HUDEP-2 (cell line): Measurements from ENCODE around the gene ZNF362.

Experiments
- DNase-seq, 76 experiments: peaks; one replicate each; lab custom pipeline; 2025; ENCODE audit not compliant: unreplicated experiment in 76 of 76; lab: John Stamatoyannopoulos, UW

The ZNF362 gene

DNA sequence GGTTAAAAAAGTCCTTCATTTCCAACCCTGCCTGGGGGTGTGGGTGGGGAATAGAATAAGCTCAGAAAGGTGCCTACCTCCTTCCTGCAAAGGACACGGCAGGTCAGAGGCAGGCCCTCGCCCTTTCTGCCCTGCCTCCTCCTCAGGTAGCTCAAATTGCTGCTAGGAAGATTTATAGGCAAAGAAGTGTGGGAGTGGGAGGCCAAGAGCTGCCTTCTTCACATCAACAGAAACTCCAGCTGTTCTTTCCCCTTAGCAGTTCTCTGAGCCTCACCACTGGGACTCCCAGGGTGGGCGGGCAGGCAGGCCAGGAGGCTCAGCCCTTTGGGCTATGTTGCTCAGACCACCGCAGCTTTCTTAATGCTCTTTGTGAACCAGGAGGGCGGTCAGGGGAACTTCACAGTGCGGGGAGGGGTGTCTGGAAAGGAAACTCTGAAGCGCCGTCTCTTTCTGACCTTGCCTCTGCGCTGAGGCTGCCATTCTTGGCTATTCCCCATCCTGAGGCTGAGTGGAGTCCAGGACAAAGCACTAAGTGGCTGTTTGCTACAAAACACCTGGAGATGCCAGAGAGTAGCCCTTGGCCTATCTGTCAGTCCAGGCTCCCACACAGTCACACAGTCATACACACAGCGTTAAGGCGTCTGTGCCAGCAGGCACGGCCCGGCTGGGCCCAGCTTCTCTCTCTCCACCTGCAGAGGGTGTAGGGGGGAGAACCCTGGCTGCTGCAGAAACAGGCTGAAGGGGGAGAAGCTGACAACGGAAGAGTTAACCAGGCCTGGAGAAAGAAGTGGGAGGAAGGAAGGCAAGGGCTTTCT lies 67.6 kb downstream of the ZNF362 start:
- no peak for DNase-seq

DNA sequence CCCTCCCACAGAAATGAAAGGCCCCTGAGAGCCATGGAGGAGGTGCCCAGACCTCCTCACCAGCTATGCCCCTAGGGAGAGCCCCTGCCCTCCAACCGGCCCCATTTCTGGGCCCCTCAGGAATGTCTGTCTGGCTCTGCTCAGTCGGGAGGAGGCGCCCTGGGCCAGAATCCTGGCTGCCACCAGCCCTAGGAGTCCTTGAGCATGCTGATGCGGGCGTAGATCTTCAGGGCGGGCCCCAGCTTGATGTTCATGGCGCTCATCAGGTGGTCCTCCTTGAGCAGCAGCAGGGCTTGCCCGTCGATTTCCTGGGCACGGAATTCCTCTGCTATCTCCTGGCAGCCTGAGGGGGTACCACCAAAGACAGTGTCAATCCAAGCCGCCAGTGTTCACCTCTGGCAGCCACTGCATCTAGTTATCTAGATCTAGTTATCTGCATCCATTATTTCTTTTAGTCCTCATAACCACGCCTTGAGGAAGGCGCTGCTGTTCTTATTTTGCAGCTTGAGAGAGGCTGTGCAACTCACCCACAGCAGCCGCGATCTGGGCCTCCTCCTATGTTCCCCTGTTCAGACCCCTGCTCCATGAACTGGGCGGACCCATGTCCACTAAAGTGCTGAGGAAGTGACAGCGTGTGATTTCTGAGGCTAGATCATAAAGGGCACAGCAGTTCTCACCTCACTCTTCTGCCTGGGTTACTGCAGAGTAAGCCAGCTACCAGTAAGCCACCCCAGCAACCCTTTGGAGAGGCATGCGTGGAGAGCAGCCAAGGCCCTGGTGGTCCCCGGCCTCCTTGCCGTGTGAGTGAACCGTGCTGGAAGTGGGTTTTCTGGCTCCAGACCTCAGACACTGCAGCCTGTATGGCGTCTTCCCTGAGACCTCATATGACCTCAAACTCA lies 68.6 kb downstream of the ZNF362 start:
- DNase-seq: no peak

DNA sequence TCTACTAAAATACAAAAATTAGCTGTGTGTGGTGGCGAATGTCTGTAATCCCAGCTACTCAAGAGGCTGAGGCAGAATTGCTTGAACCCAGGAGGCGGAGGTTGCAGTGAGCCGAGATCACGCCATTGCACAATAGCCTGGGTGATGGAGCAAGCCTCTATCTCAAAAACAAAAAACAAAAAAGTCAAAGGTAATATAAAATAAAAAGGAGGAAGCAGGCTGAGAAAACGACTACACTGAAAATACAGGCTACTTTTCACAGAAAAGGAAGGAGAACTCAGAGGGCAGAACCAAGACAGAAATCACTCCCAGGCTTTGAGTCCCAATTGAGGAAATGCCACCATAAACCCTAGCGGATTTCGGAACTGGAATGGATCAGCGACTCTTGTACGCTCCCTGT lies 70.5 kb downstream of the ZNF362 start:
- no peak for DNase-seq

DNA sequence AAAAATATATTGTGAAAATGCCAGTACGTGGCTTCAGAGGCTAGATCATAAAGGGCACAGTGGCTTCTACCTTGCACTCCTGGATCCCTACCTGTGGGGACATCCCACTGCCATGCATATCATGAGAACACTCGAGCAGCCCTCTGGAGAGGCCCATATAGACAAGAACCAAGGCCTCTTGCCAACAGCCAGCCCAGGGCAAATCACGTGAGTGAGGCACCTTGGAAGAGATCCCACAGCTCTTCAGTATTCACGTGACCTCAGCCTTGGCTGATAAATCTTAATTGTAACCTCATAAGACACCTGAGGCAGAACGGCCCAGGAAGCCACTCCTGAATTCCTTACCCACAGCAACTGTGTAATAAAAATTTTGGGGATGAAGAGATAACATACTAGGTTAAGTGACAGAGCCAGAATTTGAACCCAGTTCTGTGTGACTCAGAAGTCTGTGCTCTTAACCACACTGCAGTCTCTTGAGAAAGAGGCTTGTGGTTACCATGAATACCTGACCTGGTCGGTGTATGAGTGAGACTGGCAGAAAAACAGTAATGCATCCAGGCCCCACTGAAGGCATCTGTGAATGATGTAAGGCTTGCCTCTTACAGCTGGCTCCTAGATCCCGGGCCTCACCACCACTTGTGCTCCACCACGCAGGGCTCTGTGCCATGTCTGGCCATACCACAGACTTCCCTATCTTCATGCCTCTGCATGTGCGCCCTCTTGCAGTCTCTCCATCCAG lies 71.5 kb downstream of the ZNF362 start:
- DNase-seq: peak in 68 of 76 experiments; percentile 13 to 76 (median 44)

DNA sequence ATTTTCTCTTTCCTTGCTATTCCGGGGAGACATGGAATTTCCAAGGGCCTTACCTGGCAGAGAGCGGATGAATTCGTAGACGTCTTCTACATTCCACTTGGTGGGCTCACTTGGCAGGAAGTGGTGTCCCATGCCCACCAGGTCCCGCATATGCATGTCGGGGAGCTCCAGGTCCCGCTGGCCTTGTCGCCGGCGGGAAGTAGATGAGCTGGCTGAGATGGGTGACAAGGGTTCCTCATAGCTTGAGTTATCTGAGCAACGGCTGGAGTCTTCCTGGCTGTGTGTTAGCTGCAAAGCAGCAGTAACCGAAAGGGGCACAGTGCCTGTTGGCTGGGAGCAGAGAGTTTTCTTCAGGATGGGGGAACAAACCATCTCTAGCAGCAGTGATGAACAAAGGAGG lies 72.5 kb downstream of the ZNF362 start:
- DNase-seq: no peak

DNA sequence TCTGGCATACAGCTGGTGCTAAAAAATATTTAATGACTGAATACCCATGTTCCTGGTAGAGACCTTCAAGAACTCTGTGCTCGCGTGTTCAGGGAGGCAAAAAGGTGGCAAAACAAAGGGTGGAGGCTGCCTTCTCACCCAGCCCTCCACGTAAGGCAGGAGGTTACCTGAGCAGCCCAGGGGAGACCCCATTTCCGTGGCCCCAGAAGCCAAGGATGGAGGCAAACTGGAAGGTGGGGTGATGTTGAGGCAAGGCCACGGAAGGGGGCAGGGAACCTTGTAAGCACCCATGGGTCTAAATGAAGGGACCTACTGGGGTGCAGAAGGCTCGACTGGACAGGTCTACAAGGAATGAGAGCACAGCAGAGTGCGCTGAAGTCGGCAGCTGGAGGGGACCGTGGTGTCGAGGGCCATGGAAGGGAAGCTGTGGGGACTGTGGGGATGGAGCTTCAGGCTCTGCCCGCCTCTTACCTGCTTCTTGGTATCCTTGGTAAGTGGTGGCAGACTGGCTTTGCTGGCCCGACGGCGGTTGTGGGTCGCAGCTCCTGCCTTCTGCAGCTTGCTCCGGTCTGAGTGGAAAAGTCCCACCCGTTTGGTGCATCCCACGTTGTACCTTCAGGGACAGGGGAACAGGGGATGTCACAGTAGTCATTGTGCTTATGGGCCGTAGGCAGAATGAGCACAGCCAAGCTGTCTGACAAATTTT lies 73.5 kb downstream of the ZNF362 start:
- DNase-seq: no peak

DNA sequence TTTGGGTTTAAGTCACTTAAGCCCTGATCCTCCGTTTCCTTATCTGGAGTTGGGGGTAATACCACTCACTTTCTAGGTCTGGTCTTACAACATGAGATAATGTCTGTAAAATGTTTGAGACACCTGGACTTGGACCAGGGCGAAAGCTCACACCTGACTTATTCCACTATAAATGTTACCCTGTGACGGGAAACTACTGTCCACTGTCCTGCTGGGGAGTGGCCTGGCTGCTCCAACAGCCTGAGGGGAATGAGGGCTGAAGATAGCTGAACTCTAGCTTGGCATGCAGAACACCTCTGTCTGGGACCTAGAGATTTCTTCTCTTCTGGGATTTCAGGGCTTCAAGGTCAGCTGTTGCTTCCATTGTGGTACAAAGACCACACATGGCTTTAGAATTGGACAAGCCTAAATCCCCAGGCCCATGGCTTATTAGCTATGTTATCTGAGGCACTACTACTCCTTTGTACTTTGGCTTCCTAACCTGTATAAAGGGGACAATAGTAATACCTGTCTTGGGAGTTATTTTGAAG lies 74.1 kb downstream of the ZNF362 start:
- DNase-seq: no peak

DNA sequence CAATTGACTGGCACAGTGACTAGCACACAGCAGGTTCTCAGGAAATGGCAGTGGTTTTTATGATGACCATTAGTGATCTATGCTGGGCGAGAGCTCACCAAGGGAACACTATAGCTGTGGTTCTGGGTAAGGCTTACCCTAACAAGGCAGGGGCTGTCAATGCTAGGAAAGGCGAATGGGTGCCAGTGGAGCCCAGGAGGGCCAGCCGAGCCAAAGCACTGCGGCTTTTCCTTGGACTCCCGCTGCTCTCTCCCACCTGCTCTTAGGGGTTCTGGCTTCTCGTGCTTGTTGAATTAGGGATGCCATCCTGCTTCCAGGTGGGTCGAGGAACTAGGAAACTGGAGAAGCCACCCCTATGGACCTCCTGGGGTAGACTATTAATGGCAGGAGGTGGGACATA lies 74.6 kb downstream of the ZNF362 start:
- DNase-seq: no peak

DNA sequence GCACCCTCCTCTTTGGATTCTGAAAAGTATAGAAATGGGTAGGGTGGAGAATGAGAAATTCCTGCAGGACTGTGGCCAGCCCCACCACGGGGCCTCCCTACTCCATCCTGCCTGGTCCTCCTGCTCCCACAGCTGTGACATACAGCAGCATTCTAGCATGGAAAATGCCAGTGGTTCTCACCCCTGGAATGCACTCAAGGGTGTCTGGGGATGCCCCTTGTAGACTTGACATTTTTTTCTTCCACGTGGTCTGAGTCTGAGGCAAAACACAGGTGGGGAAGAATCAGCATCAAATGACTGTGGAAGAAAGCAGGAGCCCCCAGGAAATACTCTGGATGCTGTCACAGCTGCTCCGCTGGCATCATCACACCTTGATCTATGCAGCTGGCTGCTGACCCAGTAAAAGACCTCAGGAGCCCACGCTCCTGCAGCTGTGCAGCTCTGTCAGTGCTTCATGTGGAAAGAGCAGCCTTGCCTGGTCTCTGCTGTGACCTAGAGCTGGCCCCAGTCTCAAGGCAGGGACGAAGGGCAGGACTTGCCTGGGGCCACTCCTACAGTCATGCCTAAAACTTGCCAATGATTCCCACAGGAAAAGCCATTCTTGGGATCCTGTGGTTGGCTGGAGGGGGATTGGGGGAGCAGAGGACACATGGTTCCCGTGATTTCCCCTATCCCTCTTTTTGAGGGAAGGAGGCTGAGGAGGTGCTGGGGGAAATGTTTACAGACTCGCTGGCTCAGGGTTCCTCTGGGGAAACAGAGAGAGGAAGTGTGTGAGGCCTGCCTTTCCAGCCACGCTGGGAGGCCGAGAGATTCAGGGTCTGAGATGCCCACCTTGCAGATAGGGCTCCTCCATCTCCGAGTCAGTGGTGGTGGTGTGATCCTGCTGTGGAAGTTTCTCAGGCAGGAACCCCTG lies 75.4 kb downstream of the ZNF362 start:
- DNase-seq: no peak

DNA sequence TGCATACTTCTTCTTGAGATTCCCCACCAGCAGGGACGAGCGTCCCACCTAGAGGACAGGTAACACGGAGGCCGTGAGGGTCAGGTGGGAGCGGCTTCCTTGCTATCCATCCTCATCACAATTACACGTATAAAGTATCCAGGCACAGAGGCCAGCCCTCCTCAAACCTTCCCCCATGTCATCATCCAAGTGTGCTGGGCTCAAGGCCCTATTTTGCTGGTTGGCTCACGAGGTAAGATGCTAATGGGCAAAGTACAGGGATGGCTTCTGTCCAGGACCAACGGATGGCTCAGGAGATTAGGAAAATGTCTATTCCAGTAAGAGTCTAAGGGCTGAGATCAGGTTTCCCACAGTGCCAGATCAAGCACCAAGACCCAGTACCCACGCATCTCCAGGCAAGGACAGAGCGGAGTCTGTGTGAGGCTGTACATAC lies 76.1 kb downstream of the ZNF362 start:
- DNase-seq: peak in 3 of 76 experiments; percentile 4 to 23 (median 12)

DNA sequence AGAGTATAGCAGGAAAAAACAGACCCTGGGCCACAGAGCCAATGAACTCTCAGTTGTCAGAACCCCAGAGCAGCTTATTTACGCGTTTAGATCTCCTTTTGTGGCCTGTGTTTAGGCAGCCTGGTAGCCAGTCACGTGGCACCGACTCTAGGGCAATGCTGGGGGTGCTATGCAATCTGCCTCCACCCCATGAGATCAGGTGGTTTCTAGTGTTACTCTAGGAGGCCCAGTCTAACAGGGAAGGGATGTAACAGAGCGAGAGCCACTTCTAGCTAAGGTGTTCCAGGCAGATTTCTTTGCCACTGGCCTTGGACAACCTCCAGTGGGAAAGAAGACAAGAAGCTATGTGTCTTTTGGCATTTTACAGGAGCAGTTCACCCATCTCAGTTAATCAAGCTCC lies 76.6 kb downstream of the ZNF362 start:
- no peak for DNase-seq

DNA sequence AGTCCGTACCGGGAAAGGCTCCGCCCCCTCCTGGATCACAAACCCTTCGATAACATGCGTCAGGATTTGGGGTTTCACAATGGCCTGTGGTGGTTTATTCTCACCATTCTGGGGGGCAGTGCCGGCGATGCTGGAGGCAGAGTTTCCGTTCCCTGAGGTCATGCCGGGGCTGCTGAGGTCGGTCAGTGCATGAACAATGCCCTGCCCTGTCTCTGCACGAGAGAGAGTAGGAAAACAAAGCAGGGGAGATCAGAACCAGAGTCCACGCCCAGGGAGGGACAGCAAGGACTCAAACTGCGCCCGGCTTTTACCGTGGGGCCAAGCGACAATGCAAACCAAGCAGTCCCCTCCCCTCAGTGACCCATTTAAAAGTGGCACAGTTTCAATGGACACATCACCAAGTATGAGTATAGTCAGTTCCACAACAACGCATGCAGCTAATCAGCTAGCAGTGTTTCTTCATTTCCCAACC lies 77.8 kb downstream of the ZNF362 start:
- no peak for DNase-seq

DNA sequence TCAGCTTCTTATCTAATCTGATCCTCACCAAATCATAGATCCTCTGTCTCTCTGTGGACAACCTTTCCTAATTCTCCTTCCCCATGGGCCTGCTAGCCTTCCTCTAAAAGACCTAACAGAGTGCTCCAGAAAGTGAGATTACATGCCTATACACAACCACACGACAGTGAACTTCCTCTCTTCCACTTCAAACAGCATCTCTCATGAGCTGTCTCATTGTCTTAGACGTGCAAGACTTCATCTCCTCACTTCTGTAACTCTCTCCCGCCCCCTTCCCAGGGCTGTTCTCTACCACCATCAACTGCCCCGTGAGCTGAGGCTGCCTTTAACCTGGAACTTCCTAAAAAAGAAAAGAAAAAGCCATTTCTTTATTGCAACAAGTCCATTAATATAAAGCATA lies 78.7 kb downstream of the ZNF362 start:
- DNase-seq: no peak

DNA sequence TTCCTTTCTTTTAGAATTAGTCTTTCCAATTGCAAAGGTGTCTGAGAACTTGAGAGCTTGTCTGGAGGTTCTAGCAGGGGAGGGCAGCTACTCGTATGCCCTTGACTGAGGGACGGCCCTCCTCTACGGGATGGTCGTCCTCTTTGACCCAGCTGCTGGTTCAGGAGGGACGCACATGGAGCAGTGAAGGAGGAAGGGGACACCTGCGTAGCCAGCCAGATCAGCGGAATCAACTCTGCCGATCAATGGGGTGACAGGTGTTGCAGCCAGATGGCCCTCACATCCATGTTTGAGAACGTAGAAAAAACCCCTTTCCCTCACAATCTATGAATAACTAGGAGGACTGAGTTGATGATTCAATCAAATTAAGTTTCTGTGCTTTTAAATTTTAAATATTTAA lies 80.3 kb downstream of the ZNF362 start:
- DNase-seq: no peak

DNA sequence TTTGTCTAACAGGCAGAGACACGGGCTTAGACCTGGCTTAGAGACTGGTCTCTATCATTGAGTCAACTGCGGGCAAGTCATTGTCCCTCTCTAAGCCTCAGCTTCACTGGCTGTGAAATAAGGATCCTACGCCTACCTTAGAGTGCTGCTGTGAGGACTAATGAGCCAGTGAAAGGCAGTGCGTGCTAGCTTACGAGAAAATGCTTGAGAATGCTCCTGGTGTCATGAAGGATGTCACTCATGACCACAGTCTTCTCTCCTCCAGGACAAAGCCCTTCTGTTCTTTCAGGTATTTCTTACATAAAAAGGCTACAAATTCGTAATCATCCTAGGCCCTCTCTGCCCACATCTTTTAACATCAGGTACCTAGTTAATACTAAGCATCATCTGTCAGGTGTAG lies 81.1 kb downstream of the ZNF362 start:
- DNase-seq: no peak

DNA sequence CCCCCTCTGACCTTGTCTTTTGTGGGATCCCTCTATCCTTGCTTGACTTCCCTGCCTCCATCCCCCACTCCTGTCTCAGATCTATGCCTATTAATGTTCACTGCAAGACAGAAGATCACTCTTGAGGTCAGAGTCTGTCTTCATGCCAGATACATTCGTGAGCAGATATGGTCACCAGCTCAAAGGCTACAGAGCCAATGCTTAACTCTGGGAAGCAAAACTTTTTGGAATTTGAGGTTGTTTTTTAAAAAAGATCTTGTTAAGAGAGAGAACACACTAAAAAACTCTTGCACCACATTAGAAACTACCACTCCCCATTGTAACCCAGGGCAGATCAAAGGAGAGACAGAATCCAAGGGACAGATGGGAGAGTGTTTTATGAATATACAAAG lies 81.8 kb downstream of the ZNF362 start:
- no peak for DNase-seq

DNA sequence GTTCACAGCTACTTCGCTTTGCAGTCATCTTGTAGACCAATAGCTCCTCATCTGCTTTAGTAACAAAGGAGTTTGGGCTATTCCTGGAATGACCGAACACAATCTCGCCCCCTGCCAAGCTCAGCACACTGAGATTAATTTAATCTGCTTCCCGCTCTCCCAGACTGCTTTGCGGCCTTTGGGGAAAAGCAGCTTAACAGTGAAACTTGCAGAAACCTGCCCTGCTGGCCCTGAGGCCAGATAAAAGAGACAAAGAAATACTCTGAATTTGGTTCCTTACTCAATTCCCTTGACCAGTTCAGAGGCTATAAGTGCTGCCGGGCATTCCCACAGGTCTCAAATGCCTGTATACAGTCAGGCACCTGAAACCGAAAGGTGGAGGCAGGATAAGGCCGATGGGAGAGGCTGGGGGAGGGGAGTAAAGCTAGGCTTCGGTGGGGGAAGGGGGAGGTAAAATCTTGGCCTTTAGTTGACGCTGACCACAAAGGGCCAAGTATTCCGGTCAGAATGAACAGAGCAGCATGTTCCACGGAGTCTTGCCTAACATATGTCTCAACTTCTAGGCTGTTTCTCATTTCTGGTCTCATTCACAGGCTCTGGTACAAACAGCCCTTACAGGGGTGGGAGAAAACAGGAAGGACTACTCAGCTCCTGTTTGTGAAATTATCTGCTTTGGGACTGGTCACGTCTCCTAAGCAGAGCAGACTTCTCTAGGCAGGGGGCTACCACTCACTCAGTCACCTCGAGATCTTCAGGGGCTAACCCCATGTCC lies 82.3 kb downstream of the ZNF362 start:
- DNase-seq: no peak

DNA sequence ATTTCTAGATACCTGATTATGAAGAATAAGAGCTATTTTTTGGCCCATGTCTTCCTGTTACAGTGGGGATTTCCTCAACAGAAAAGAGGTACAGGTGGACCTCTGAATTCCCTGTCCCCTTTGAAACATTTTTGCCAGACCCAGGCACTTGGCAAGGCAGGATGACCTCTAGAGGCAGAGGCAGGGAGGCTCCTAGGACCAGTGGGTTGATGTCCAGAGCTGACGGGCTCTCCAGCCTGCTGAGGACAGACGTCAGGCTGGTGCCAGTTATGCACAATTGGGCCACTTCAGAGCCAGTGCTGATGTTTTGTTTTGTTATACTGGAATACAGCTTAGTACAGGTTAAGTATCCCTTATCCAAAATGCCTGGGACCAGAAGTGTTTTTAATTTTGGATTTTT lies 83.1 kb downstream of the ZNF362 start:
- DNase-seq: no peak
